A549 treated with AZD9567 at 1 μM for 4 hours (cell line): ENCODE results near the gene HIPK2. TPM values are rescaled to one million over a fixed set of nuclear protein-coding genes. Genes with fewer than 3 reads are reported as not detected.

ENCODE experiments used
- total RNA-seq: library from RNA; stranded (reverse); fragments of 200-300 nt; extraction: Qiagen RNA extraction; gene quantifications from 5 replicates; pipeline ENCODE4 v1.2.3, GENCODE V29; 2022; ENCODE audit not compliant: insufficient read depth

Gene HIPK2
- 24.2 to 34.9 TPM (median 33.4 TPM) in 5 replicates for total RNA-seq

DNA sequence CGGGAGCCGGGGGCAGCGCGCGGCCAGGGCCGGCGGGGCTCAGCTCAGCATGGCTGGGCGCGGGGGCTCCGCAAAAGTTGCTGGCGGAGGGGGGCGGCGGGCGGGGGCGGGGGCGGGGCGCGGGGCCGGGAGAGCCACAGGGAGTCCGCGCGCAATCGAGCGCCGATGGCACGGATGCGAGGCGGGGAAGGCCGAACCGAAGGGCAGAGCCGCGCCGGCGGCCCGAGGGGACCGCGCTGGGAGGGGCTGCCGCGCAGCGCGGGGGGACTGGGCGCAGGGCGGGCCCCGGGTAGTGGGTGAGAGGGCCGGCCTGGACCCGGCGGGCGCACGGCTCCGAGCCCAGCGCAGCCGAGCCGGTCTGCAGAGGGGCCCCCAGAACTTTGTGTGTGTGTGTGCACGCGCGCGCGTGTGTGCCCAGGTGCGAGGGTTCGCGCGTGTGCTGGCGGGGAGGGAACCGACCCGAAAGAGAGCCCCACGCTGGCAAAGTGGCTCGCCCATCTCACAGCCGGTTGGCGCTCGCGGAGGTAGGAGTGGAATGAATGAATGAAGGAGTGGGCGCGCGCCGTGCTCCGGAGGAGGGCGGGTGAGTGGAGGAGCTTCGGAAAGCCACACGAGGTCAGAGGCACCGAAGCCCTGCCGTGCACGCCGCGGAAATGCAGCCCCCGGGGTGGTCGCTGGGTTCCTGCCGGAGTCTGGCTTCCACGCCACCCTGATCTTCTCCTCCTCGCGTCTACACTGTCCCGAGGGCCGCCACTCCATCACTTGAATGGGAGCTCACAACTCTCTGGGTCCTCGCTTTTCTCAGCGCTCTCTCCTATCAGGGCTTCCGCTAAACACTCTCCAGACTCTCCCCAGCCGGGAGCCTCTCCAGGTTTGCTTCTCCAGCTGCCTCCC, at the start of gene HIPK2:
TSS of gene HIPK2 (minus strand) at position 51 of the 894 bp plus-strand sequence. CDS start 375 bp downstream, outside the sequence.

GRCh38 chr7:139523199-139523941, 254.4 kb downstream of the HIPK2 start, which contains the start of gene CLEC2L:
TSS of gene CLEC2L (plus strand) at chr7:139523685. CDS start at chr7:139523928, 243 bp downstream.

Other genes starting within 250 kb of the HIPK2 start
- 12.8 to 15.9 TPM (median 13.3 TPM) in 5 replicates for gene TBXAS1, start 51.3 kb upstream of the HIPK2 start, total RNA-seq